ENCODE data around the gene UBA52.

The UBA52 gene

DNA sequence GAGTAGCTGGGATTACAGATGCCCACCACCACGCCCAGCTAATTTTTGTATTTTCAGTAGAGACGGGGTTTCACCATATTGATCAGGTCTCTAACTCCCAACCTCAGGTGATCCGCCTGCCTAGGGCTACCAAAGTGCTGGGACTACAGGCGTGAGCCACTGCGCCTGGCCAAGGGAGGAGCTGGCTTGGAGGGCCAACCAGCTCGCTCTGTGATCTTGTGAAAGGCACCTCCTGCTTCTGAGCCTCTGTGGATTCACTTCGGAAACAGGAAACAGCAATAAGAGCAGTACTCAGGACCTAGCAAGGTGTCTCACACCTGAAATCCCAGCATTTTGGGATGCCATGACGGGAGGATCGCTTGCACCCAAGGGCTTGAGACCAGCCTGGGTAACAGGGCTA is 47.8 kb upstream of the UBA52 start:
- peaks cover 28% of the 10 kb centered on the region for H3K79me2 ChIP-seq (ENCODE audit: insufficient read depth, low read length)
- H2AFZ ChIP-seq (ENCODE audit: low read depth, low read length, severe bottlenecking) = no peak overlapping the region
- H3K27me3 ChIP-seq (ENCODE audit: low read length) = no peaks in the 10 kb centered on the region
- no peaks in the 10 kb centered on the region for H3F3A ChIP-seq (ENCODE audit: insufficient read depth)
- H3K9me2 ChIP-seq (replicated peaks; ENCODE audit: insufficient read depth, low read length) = no peaks in the 10 kb centered on the region
- H3K9ac ChIP-seq (ENCODE audit: low read length) = no peak overlapping the region
- H3K4me3 ChIP-seq (ENCODE audit: insufficient read depth, low read length, poor library complexity, severe bottlenecking) = no peak overlapping the region
- H4K20me1 ChIP-seq (ENCODE audit: low read depth, low read length) = no peaks in the 10 kb centered on the region
- no peak overlapping the region for H3K27ac ChIP-seq (ENCODE audit: low read depth, low read length)
- TF ChIP-seq EZH2phosphoT487 (conservative IDR thresholded peaks at IDR 0.05; ENCODE audit: low read length) = no peak
- TF ChIP-seq, protein P1, sequence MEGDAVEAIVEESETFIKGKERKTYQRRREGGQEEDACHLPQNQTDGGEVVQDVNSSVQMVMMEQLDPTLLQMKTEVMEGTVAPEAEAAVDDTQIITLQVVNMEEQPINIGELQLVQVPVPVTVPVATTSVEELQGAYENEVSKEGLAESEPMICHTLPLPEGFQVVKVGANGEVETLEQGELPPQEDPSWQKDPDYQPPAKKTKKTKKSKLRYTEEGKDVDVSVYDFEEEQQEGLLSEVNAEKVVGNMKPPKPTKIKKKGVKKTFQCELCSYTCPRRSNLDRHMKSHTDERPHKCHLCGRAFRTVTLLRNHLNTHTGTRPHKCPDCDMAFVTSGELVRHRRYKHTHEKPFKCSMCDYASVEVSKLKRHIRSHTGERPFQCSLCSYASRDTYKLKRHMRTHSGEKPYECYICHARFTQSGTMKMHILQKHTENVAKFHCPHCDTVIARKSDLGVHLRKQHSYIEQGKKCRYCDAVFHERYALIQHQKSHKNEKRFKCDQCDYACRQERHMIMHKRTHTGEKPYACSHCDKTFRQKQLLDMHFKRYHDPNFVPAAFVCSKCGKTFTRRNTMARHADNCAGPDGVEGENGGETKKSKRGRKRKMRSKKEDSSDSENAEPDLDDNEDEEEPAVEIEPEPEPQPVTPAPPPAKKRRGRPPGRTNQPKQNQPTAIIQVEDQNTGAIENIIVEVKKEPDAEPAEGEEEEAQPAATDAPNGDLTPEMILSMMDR (IDR thresholded peaks at IDR 0.05; ENCODE audit: insufficient read depth, low read length, poor library complexity, severe bottlenecking) = no peak
- H3K9me3 ChIP-seq (ENCODE audit: insufficient read depth, low read length) = no peaks in the 10 kb centered on the region
- H3K36me3 ChIP-seq (ENCODE audit: low read length) = no peaks in the 10 kb centered on the region
- H3K4me2 ChIP-seq (ENCODE audit: low read depth, low read length, poor library complexity, severe bottlenecking) = no peak overlapping the region

DNA sequence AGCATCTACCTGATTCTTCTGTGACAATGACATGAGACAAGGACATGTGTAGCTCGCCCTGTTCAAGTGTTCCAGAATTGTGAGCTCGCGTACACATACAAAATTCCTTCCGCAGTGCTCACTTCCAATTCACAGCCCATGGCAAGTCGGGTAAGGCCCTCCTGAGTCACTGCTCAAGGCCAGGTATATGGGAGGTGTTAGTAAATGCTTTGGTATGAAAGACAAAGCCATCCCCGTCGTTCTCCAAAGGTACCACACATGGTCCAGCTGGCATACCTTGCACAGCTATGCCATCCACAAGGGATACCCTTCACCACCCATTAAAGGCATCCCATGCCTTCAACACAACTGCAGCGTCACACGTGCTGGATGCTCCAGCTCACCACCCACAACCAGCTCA is 45.3 kb upstream of the UBA52 start:
- H2AFZ ChIP-seq (ENCODE audit: low read depth, low read length, severe bottlenecking) = no peak overlapping the region
- TF ChIP-seq, protein P1 (IDR thresholded peaks at IDR 0.05; ENCODE audit: insufficient read depth, low read length, poor library complexity, severe bottlenecking) = no peak
- TF ChIP-seq EZH2phosphoT487 (conservative IDR thresholded peaks at IDR 0.05; ENCODE audit: low read length) = no peak
- no peaks in the 10 kb centered on the region for H3F3A ChIP-seq (ENCODE audit: insufficient read depth)
- H3K4me2 ChIP-seq (ENCODE audit: low read depth, low read length, poor library complexity, severe bottlenecking) = no peak overlapping the region
- H3K9me2 ChIP-seq (replicated peaks; ENCODE audit: insufficient read depth, low read length) = no peaks in the 10 kb centered on the region
- no peaks in the 10 kb centered on the region for H3K9me3 ChIP-seq (ENCODE audit: insufficient read depth, low read length)
- peaks cover 3% of the 10 kb centered on the region; the same call in 1 of the 2 replicates for H3K79me2 ChIP-seq (ENCODE audit: insufficient read depth, low read length)
- no peak overlapping the region for H3K27ac ChIP-seq (ENCODE audit: low read depth, low read length)
- no peaks in the 10 kb centered on the region for H3K36me3 ChIP-seq (ENCODE audit: low read length)
- H3K9ac ChIP-seq (ENCODE audit: low read length) = no peak overlapping the region
- H3K4me3 ChIP-seq (ENCODE audit: insufficient read depth, low read length, poor library complexity, severe bottlenecking) = no peak overlapping the region
- H4K20me1 ChIP-seq (ENCODE audit: low read depth, low read length) = no peaks in the 10 kb centered on the region
- H3K27me3 ChIP-seq (ENCODE audit: low read length) = no peaks in the 10 kb centered on the region

DNA sequence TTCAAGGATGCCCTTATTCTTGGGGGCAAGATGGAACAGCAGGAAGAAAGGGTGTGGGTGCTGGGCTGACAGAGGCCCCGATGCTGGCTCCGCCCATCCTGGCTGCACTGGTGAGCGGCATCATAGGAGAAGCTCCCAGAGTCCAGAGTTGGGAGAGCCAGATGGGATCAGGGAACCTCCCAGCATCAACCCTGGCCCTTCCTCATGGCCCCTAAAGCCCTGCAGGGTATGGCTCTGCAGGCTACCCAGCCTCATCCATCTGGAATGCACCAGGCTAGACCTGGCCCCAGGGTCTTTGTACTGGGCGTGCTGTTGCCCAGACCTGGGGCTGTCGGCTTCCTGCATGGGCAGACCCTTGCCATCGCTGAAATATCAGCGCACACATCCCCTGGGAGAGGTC is 41.9 kb upstream of the UBA52 start:
- Histone ChIP-seq H2AFZ (ENCODE audit: low read depth, low read length, severe bottlenecking) (no peak overlapping the region), H3K36me3 (ENCODE audit: low read length) (no peaks in the 10 kb centered on the region), H3K27ac (ENCODE audit: low read depth, low read length) (no peak overlapping the region), H3K9me2 (replicated peaks; ENCODE audit: insufficient read depth, low read length) (no peaks in the 10 kb centered on the region), H3K4me3 (ENCODE audit: insufficient read depth, low read length, poor library complexity, severe bottlenecking) (no peak overlapping the region), H3K79me2 (ENCODE audit: insufficient read depth, low read length) (no peaks in the 10 kb centered on the region), H3K9ac (ENCODE audit: low read length) (no peak overlapping the region), H3K9me3 (ENCODE audit: insufficient read depth, low read length) (no peaks in the 10 kb centered on the region), H3F3A (ENCODE audit: insufficient read depth) (no peaks in the 10 kb centered on the region), H4K20me1 (ENCODE audit: low read depth, low read length) (no peaks in the 10 kb centered on the region), H3K4me2 (ENCODE audit: low read depth, low read length, poor library complexity, severe bottlenecking) (no peak overlapping the region), H3K27me3 (ENCODE audit: low read length) (no peaks in the 10 kb centered on the region)
- no peak for TF ChIP-seq EZH2phosphoT487 (conservative IDR thresholded peaks at IDR 0.05; ENCODE audit: low read length)
- TF ChIP-seq, protein P1 (IDR thresholded peaks at IDR 0.05; ENCODE audit: insufficient read depth, low read length, poor library complexity, severe bottlenecking) = no peak
